ENCODE measurements around the gene LCP1.
A peak's percentile ranks its signal among the peaks of the same experiment; 100 is the strongest.
"Not testable (repeated sequence)": the region's sequence is repeated elsewhere in the genome, so short reads cannot be mapped to it uniquely, and the experiment has no call there.

Gene LCP1, protein sequence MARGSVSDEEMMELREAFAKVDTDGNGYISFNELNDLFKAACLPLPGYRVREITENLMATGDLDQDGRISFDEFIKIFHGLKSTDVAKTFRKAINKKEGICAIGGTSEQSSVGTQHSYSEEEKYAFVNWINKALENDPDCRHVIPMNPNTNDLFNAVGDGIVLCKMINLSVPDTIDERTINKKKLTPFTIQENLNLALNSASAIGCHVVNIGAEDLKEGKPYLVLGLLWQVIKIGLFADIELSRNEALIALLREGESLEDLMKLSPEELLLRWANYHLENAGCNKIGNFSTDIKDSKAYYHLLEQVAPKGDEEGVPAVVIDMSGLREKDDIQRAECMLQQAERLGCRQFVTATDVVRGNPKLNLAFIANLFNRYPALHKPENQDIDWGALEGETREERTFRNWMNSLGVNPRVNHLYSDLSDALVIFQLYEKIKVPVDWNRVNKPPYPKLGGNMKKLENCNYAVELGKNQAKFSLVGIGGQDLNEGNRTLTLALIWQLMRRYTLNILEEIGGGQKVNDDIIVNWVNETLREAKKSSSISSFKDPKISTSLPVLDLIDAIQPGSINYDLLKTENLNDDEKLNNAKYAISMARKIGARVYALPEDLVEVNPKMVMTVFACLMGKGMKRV

DNA sequence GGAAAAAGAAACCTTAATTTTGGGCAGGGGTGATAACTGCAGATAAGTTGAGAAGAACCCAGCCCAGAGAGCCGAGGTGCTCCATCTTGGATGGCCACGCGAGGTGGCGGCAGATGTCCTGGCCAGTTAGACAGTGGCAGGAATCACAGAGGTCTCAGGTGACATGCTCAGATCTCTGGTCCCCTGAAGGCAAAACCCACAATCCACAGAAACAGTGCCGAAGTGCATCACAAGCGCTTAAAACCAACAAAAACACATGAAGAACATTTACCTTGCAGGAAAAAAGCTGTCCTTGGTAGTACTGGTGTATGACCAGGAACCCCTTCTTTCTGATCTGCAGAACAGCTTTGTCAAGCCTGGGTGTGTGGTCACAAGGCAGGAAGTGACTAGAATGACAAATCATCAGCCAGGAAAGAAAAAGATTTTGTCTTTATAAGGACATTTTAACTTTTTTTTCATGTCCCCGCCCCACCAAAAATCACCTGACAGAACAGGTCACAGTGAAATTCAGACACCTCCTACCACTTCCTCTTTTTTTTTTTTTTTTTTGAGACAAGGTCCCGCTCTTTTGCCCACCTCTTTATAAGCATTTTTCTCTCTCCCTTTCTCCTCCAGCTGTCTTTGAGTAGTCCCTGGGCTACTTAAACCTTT is at the start of gene LCP1:
TSS of gene LCP1 (minus strand) at position 338 of the 651 bp plus-strand sequence. CDS start 22,515 bp downstream, outside the sequence.
- no peak for DNase-seq

DNA sequence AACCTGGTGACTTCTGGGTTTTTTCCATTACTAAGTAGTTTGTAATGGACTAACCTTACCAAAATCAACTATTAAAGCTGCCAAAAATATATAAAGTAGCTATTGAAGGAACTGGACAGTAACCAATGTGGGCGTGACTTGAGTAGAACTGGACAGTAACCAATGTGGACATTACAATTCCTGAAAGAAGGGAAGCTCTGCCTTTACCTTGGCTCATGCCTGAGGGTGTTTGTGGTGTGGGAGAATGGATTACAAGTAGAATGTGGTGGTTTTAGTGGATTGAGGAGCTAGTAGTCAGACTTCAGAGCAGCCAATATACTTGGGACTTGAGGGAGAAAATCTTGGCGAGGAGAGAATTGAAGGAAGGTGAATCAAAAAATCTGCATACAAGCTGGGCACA is 47.3 kb upstream of the LCP1 start:
- no peak for DNase-seq

DNA sequence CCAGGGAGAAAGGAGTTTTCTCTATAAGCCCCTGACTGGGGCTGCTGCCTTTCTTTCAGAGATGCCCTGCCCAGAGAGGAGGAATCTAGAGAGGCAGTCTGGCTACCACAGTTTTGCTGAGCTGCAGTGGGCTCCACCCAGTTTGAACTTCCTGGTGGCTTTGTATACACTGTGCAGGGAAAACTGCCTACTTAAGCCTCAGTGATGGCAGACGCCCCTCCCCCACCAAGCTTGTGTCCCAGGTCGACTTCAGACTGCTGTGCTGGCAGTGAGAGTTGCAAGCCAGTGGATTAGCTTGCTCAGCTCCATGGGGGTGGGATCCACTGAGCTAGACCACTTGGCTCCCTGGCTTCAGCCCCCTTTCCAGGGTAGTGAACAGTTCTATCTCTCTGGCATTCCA is 38.3 kb upstream of the LCP1 start:
- DNase-seq = peak; percentile 5

DNA sequence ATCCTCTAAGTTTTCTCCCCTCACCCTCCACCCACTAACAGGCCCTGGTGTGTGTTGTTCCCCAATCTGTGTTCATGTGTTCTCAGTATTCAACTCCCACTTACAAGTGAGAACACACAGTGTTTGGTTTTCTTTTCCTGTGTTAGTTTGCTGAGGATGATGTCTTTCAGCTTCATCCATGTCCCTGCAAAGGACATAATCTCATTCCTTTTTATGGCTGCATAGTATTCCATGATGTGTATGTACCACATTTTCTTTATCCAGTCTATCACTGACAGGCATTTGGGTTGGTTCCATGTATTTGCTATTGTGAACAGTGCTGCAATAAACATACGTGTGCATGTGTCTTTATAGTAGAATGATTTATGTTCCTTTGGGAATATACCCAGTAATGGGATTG is 32.8 kb upstream of the LCP1 start:
- not testable (repeated sequence) for DNase-seq

DNA sequence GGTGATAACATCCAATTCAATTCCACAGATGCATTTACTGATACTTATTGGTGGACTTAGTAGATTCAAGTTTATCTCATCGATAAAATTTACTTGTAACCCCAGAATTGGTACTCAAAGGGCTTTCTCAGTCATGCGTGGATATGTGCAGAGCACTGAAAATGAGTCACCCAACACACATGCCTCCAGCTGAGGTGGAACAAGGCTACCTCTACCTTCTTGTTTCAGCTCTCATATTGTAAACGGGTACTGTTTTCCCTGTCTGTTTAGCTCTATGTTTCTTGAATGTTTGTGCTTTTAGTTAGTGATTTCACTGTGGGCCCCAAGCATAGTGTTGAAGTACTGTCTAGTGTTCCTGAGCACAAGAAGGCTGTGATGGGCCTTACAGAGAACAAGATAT is 31.3 kb upstream of the LCP1 start:
- no peak for DNase-seq

DNA sequence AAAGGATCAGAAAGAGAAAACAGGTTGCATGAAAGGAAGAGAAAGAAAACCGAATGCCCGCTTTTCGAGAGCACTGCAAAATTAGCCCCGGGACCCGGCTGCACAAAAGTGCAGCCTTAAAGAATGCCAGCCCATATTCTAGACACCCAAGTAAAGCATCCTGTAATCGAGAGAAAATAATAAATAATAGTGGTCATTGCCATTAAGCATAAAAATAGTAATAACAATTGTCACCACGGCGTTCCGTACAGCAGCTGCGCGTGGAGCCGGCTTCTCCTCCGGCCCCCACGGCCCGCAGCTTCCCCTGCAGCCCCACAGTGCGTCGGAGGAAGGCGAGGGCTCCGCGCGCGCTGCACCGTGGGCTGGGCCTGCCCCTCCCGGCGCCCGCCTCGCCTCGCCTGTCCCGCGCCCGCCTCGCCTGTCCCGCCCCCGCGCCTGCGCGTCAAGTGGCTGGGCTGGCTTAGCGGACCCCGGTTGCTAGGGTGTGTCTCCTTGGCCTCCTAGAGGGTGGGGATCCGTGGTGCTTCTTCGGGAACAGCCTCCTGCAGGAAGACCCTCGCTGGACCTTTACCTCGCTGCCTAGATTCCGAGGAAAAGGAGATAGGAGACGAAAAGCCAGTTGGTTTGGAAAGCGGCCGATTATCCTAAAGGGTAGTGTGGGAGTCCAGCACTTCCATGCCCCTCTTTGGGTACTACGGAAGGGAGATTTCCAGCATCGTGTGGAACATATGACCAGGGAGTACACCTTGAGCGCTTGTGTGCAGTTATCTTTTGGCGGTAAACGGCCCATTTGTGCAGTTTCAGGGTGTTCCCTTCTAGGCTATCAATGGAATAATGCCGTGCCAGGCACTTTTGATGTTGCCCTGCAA is 29.7 kb upstream of the LCP1 start, which contains the start of gene LRRC63:
TSS of gene LRRC63 (plus strand) at position 446 of the 869 bp plus-strand sequence. CDS start 1,107 bp downstream, outside the sequence.
- peak; percentile 1 for DNase-seq

DNA sequence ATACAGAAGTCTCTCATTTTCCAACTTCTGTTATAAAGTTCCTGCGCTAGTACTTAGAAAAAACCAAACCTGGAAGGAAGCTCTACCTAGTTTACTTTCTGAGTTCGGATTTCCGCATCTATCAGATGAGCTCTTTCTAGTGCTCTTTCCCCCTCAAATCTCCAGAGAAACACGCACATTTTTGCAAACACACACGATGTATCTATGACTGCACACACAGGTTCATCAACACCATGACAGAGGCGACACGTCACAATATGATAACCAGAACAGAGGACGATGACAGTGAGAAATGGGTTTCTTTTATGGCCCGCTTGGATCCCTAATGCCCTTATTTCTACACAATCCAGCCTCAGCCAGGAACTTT is 29.1 kb upstream of the LCP1 start:
- DNase-seq = no peak

DNA sequence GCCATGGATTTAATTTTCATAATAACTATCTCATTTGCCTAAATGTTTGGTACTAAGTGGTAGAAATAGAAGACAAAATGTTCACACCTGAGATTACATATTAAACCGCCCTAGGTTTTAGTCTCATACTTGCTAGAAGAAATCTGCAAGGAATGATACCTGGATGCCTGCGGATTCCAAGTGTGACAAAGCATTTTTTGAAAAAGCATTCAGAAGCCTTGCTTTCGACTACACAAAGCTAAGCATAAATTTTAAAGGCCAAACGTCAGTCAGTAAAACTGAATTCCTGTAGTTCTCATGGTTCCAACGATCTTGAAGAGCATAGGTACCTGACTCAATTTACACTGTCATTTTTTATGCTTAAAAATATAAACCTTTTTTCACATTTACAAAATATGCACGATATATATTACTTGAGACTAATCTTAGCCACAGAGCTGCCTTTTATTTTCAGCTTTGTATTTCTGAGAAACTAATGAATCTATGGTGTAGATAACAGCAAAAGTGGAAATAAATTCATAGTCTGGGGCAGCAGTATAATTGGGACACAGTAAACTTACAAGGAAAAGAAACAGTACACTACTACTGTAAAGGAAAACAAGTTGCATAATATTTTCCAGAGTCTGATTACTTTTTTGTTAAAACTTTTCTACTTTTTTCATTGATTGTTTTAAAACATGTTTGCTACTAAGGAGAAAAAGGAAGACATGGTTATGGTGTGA is 28.5 kb upstream of the LCP1 start:
- no peak for DNase-seq

DNA sequence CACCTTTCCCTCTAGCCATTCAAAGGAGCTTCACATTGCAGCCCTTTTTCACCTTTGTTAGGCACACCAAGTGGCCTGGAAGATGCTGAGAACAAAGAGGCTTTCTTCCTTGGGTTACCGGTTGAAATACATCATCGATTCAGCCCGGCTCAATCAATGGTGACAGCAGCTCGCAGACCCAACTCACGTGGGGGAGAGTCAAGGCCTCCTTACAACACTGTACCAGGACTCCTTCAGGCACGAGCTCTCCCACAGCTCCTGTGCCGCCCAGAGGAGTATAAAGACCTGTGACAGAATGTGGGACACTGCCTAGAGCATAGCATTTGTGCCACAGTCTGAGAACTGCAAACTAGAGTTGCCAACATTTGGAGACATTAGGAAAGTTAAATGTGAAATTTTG is 25.9 kb upstream of the LCP1 start:
- DNase-seq = no peak

DNA sequence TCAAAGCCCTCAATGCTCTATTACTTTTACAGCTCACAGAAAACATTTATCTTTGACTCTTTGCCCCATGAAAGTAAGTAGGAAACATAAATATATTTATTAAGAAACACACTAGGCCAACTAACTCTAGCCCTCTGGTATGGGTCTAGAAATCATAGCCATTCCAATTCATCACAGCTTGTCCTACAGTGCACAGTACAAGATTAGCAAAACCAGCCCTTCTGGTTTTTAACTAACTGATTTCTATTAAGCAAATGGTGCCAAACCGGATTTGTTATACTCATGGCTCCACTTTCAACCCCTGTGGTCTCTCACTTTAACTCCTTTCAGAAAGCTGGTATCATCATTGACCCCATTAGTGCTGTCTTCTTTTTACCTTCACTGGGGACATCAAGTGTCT is 24.2 kb upstream of the LCP1 start:
- no peak for DNase-seq

DNA sequence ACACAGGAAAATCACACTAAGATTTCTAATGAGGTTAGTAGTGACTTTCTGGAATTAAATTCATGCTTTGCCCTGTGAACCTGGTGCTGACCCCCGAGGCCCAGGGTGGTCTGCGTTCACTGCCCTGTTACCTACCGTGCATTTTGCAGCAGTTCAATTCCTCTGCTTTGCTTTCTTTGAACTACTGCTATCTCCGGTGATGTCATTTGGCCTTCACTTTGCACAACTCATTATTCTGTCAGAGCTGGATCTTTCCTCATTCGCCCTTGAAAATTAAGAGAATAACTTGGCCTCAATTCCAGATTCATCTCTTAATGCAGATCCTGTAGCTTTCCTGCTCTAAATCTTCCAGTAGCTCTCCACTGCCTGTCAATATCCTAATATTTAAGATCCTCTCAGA is 21.0 kb upstream of the LCP1 start:
- no peak for DNase-seq

DNA sequence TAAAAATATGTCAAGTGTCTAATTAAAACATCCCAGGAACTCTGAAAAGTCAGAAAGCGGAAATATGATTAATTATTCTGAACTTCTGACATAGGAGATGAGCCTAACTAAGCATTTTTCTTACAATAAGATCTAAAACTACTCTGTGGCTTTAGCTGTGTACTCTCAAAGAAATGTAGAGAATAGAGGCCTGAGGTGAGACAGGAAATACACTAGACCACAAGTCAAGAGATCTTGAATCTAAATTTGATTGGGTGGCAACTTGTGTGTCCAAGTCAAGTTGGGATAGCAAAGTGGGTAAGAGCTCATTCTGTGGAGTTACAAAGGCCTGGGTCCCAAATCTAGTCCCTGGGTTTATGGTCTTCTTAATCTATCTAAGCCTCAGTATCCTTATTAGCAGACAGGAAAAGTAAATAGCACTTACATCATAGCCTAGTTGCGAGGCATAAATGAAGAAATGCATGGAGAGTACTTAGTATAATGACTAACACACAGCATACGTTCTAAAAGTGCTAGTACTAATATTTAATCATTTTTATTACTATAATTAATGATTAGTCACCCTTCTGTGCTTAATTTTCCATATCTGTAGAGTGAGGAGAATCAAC is 20.3 kb upstream of the LCP1 start:
- DNase-seq = no peak

DNA sequence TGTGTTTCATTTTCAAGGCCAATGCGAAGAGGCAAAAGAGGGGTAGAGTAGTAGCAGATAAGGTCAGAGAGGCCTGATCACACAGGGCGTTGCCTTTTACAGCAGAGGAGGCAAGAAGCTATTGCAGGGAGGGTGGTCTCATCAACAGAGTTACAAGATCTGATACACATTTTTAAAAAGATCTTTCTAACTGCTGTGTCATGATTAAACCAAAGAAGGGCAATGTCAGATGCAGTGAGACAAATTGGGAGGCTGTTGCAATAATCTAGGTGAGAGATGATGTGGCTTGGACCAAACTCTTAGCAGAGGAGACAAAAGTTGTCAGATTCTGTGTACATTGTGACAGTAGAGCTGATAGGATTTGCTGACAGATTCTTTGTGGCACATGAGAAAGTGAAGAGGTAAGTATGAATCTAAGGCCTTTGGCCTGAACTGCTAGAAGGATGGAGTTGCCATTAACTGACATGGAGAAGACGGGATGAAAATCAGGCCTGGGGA is 16.8 kb upstream of the LCP1 start:
- DNase-seq = no peak

DNA sequence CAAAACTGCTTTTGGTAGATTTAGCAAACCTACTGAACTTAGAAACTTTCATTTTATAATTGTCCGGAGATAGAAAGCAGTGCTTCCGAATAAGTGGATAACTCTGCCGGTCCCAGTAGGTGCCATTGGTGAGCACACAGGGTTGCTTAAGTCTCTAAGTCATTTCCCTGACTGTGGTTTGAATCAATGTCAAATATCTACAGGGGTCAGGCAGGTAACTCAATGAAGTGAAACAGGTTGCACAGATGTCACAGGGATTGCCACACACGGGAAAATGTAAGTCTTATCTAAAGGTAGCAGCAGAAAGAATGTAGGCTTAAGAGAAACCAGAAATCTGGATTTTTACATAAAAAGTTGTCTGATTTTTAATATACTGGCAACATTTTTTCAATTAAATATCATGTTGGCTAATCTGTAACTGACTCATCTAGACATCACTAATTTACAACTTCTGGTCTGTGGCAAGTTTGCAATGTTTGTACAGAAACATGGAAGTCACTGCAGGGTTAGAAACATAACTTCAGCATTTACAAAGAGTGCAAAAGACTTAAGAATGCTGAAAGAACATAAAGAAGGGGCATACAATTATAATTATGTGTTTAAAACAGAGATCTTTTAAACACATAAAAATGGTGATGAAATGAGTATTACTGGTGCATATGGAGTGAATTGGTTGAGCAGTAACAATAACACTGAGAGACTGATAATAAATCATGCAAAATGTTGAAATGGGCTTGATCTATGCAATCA is 15.5 kb upstream of the LCP1 start:
- no peak for DNase-seq

DNA sequence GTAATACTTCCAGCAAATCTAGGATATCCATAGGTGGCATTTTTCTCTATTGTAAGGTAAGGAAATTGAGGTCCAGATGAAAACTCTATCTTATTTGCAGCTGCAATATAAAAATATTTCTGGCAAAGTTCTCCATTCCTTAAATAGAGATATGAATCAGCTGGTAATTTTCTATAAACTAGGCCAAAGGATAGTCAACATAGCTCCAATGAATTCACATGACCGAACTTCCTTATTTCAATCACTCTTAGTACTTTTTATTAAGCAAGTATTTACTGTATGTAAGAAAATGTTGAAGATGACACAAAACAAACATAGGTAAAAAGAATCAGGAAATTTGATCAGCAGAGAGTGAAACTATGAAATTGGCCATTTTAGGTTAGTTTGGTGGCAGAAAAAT is 13.0 kb upstream of the LCP1 start:
- no peak for DNase-seq

DNA sequence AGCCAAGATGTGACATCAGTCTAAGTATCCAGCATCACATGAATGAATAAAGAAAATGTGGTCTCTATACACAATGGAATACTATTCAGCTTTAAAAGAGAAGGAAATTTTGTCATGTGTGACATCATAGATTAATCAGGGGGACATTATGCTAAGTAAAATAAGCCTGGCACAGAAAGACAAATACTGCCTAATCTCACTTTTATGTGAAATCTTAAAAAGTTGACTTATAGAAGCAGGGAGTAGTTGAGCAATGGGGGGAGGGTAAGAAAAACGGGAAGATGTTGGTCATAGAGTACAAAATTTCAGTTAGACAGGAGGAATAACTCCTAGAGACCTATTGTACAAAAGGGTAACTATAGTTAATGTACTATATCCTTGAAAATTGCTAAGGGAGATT is 10.4 kb upstream of the LCP1 start:
- no peak for DNase-seq

DNA sequence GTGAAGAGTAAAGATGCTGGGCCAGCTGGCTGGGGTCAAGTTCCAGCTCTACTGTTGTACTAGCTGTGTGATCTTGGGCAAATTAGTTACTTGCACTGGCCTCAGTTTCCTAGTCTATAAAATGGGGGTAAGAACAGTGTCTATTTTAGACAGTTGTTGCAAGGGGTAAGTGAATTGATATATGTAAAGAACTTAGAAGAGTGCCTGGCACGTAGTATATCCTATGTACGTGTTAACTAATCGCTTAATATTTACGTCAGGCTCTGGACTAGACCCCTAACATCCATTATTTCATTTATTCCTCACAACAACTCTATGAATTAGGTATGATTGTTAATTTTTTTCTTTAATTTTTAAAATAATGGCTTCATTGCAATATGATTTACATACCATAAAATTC is 3.7 kb upstream of the LCP1 start:
- DNase-seq = no peak

DNA sequence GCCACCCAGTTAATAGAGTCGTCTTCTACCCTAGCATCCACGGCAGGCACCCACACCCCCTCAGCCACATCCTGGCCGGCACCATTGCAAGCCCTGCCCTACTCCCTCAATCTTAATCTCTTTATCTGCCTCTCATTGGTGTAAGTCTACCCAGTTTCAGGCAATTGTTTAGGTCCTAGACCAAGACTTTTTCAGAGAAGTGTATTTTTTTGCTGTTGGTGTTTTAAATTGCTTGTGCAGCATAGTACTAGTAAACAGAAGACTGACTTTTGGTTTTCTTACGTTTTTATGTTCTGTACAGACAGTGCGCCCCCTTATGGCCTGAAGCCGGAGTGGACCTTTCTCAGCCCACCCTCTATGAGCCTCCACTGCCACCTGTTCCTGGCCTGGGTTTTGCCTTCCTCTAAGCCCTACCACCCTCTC is 2.3 kb upstream of the LCP1 start:
- DNase-seq = no peak

DNA sequence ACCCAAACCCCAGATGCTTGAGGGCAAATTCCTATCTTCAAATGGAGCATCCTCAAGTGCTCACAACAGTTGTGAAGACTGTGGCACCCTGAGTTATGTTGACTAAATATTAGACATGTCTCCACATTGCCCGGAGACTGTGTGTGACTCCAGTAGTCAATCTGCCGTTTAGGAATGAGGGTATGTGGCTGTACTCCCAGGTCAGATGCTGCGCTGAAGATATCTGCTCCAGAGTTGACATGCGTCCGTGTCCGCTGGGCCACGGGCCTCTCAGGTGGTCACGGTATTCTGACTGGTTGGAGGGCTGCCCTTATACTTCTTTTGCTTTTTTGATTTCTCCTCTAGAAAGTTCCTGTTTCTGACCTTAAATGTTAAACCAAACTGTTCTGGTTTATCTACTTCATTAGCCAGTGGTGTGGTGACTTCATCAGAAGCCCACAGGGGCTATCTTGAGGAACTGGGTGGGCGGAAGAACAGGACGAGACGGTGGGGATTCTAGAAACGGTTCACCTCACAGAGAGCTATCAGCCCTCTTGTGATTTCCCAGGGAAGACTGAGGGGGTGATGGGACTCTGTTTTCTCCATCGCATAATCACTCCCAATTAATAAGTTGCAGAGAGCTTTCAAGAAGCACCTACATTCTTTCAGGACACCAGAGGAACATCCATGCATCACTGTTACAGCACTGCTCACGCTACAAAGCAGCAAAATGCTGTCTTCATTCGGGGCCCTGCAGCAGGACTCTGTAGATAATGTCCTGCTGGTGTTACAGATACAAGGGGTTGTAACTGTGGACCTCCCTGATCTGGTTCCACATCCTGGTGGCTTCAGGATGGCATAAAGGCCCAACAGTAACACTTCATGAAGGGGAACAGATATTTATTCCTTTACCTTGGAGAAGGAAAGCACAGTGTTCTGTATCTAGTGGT is 1.3 kb upstream of the LCP1 start:
- DNase-seq = no peak

DNA sequence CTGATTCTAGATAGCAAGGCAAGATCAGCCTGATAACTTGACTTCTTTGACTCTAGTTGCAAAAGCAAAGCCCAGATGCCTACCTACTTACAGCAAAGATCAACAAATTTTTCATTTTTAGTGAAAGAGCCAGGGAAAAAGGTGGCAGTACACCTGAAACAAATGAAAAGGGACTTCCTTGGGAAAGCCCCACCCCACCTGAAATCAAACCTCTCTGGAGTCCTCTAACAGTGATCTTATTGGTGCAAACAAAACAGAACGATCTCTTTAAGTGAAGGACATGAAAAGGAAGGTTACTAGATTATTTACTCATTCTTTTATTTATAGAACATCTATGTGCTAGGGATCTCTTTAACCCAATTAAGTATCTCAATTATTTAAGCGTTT is 507 bp upstream of the LCP1 start:
- no peak for DNase-seq
